ENCODE results near the gene RTN1.

The RTN1 gene

DNA sequence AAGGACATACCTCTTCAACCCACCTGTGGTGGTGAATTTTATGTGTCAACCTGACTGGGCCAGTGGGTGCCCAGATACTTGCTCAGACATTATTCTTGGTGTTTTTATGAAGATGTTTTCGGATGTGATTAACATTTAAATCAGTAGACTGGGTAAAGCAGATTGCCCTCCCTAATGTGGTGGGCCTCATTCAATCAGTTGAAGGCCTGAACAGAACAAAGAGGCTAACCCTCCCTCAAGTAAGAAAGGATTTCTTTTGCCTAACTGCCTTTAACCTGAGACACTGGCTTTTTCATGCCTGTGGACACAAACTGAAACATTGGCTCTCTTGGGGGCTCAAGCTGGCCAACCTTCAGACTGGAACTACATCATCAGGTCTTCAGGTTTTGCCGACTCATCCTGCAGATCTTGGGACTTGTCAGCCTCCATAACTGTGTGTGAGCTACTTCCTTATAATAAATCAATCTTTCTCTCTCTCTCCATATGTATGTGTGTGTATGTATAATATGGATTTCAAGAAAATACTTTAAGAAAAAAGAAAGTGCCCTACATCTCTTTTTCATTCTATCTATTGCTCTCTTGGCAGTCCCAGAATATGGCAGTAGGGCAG lies 39.4 kb downstream of the RTN1 start:
- Histone ChIP-seq H3K4me2 (ENCODE audit: low read depth, low read length, poor library complexity, severe bottlenecking) (no peak overlapping the region), H3K4me3 (ENCODE audit: insufficient read depth, low read length, poor library complexity, severe bottlenecking) (no peak overlapping the region), H2AFZ (ENCODE audit: low read depth, low read length, severe bottlenecking) (no peak overlapping the region), H4K20me1 (ENCODE audit: low read depth, low read length) (no peaks in the 10 kb centered on the region), H3K9me2 (replicated peaks; ENCODE audit: insufficient read depth, low read length) (no peaks in the 10 kb centered on the region), H3K27me3 (ENCODE audit: low read length) (no peaks in the 10 kb centered on the region), H3F3A (ENCODE audit: insufficient read depth) (no peaks in the 10 kb centered on the region), H3K9ac (ENCODE audit: low read length) (no peak overlapping the region), H3K27ac (ENCODE audit: low read depth, low read length) (no peak overlapping the region), H3K36me3 (ENCODE audit: low read length) (no peaks in the 10 kb centered on the region), H3K79me2 (ENCODE audit: insufficient read depth, low read length) (no peaks in the 10 kb centered on the region), H3K9me3 (ENCODE audit: insufficient read depth, low read length) (no peaks in the 10 kb centered on the region)
- TF ChIP-seq, protein P1, sequence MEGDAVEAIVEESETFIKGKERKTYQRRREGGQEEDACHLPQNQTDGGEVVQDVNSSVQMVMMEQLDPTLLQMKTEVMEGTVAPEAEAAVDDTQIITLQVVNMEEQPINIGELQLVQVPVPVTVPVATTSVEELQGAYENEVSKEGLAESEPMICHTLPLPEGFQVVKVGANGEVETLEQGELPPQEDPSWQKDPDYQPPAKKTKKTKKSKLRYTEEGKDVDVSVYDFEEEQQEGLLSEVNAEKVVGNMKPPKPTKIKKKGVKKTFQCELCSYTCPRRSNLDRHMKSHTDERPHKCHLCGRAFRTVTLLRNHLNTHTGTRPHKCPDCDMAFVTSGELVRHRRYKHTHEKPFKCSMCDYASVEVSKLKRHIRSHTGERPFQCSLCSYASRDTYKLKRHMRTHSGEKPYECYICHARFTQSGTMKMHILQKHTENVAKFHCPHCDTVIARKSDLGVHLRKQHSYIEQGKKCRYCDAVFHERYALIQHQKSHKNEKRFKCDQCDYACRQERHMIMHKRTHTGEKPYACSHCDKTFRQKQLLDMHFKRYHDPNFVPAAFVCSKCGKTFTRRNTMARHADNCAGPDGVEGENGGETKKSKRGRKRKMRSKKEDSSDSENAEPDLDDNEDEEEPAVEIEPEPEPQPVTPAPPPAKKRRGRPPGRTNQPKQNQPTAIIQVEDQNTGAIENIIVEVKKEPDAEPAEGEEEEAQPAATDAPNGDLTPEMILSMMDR (IDR thresholded peaks at IDR 0.05; ENCODE audit: insufficient read depth, low read length, poor library complexity, severe bottlenecking) = no peak
- no peak for TF ChIP-seq EZH2phosphoT487 (conservative IDR thresholded peaks at IDR 0.05; ENCODE audit: low read length)

DNA sequence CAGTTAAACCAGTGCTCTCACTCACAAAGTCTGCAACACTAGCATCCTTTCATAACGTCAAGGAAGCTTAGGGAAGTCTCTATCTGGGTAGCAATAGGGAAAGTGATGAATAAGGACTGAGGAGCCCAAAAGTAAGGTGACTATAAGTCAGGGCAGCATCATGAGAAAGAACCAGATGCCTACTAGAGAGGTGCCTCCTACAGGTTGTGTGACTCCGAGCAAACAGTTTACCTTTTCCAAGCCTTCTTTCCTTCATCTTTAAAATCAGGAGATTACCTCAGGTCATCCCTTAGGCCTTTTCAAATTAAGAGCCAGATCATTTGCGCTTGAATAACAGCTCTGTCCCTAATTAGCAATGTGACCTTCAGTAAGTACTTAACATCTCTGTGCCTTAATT lies 40.2 kb downstream of the RTN1 start:
- H3K4me2 ChIP-seq (ENCODE audit: low read depth, low read length, poor library complexity, severe bottlenecking) = no peak overlapping the region
- no peaks in the 10 kb centered on the region for H3F3A ChIP-seq (ENCODE audit: insufficient read depth)
- H4K20me1 ChIP-seq (ENCODE audit: low read depth, low read length) = no peaks in the 10 kb centered on the region
- H3K9me2 ChIP-seq (replicated peaks; ENCODE audit: insufficient read depth, low read length) = no peaks in the 10 kb centered on the region
- H3K9me3 ChIP-seq (ENCODE audit: insufficient read depth, low read length) = no peaks in the 10 kb centered on the region
- H3K79me2 ChIP-seq (ENCODE audit: insufficient read depth, low read length) = no peaks in the 10 kb centered on the region
- no peaks in the 10 kb centered on the region for H3K27me3 ChIP-seq (ENCODE audit: low read length)
- no peaks in the 10 kb centered on the region for H3K36me3 ChIP-seq (ENCODE audit: low read length)
- H2AFZ ChIP-seq (ENCODE audit: low read depth, low read length, severe bottlenecking) = no peak overlapping the region
- H3K27ac ChIP-seq (ENCODE audit: low read depth, low read length) = no peak overlapping the region
- no peak for TF ChIP-seq EZH2phosphoT487 (conservative IDR thresholded peaks at IDR 0.05; ENCODE audit: low read length)
- H3K4me3 ChIP-seq (ENCODE audit: insufficient read depth, low read length, poor library complexity, severe bottlenecking) = no peak overlapping the region
- no peak overlapping the region for H3K9ac ChIP-seq (ENCODE audit: low read length)

DNA sequence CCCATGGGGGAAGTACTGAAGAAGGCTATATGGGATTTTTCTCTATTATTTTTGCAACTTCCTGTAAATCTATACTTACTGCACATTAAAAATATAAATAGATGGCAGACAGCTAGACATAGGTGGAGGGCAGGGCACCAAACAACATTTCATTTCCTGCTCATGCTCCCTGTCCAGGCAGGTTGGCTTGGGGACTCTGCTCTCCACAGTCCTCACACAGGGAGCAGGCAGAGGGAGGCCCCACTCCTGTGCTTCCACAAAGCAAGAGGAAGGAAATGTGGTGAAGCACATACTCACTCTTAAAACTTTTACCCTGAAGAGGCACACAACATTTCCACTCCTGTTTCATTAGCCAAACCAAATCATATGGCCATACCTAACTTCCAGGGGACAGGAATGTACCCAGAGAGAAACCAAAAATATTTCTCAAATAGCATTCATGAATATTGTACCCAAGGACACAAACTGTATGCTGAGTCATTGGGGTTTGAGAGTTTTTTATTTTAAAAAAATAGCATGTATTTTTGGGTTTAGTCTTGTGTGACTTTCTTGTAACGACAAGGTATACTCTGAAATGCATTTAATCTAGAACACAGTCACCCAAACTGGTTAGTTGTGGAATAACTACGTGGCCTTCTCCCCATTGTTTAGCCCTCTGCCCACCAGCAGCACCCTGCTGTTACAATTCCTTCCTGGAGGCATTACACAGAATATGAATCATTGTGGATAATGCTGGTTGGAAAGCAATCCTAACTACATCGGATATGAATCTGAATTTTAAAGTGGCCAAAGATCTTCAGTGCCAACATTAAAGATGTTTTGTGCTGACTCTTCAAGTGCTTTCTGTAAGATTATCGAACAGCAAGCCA lies 40.9 kb downstream of the RTN1 start:
- H3K36me3 ChIP-seq (ENCODE audit: low read length) = no peaks in the 10 kb centered on the region
- no peaks in the 10 kb centered on the region for H3K27me3 ChIP-seq (ENCODE audit: low read length)
- no peak overlapping the region for H3K4me2 ChIP-seq (ENCODE audit: low read depth, low read length, poor library complexity, severe bottlenecking)

More for the DNA sequence above, 40.9 kb downstream of the RTN1 start:
- Histone ChIP-seq H3K79me2 (ENCODE audit: insufficient read depth, low read length) (no peaks in the 10 kb centered on the region), H3K4me3 (ENCODE audit: insufficient read depth, low read length, poor library complexity, severe bottlenecking) (no peak overlapping the region), H3K9ac (ENCODE audit: low read length) (no peak overlapping the region), H3K27ac (ENCODE audit: low read depth, low read length) (no peak overlapping the region), H2AFZ (ENCODE audit: low read depth, low read length, severe bottlenecking) (no peak overlapping the region), H4K20me1 (ENCODE audit: low read depth, low read length) (no peaks in the 10 kb centered on the region), H3F3A (ENCODE audit: insufficient read depth) (no peaks in the 10 kb centered on the region), H3K9me3 (ENCODE audit: insufficient read depth, low read length) (no peaks in the 10 kb centered on the region), H3K9me2 (replicated peaks; ENCODE audit: insufficient read depth, low read length) (no peaks in the 10 kb centered on the region)
- TF ChIP-seq EZH2phosphoT487 (conservative IDR thresholded peaks at IDR 0.05; ENCODE audit: low read length) = no peak
- TF ChIP-seq, protein P1 (IDR thresholded peaks at IDR 0.05; ENCODE audit: insufficient read depth, low read length, poor library complexity, severe bottlenecking) = no peak
